SK-N-MC (cell line): ENCODE results near the gene AGRN.
"Not testable (repeated sequence)": the region's sequence is repeated elsewhere in the genome, so short reads cannot be mapped to it uniquely, and the experiment has no call there.

Experiments used
- DNase-seq: peaks from one replicate; pipeline ENCODE4 v3.0.0-alpha.2; 2011; ENCODE audit warnings: low read depth, low spot score
- H3K27ac ChIP-seq: fragments of 200-600 bp; sonication (generic); 2 replicates; pipeline ENCODE4 v1.5.1; 2016; ENCODE audit warnings: mixed run types
- H3K36me3 ChIP-seq: fragments of 200-600 bp; sonication (generic); 2 replicates; pipeline ENCODE4 v1.6.1; 2017; ENCODE audit warnings: antibody characterized with exemption, low read length, mixed read lengths; ENCODE audit not compliant: insufficient read depth
- H3K4me3 ChIP-seq: fragments of 200-600 bp; sonication (generic); 2 replicates; pipeline ENCODE4 v1.5.1; 2016
- H3K9ac ChIP-seq: fragments of 200-600 bp; sonication (generic); 2 replicates; pipeline ENCODE4 v1.8.0; 2017; ENCODE audit warnings: mixed run types, mixed read lengths; ENCODE audit not compliant: insufficient read length
- H3K9me3 ChIP-seq: fragments of 200-600 bp; sonication (generic); 2 replicates; pipeline ENCODE4 v1.6.1; 2017; ENCODE audit warnings: low read depth, mild to moderate bottlenecking, antibody characterized with exemption, low read length, moderate library complexity, mixed read lengths
- EZH2 ChIP-seq: fragments of 200-600 bp; sonication (generic); IDR thresholded peaks from one replicate; pipeline ENCODE4 v1.6.1; 2017; ENCODE audit warnings: antibody characterized with exemption
- FOXP2 ChIP-seq: optimal IDR thresholded peaks from 2 replicates; pipeline ENCODE3; 2011; ENCODE audit warnings: mild to moderate bottlenecking, moderate library complexity; ENCODE audit not compliant: insufficient read depth; ENCODE audit errors: extremely low read length, control extremely low read depth
- POLR2AphosphoS5 ChIP-seq: IDR thresholded peaks from 2 replicates; pipeline ENCODE4 v1.6.1; 2012; ENCODE audit warnings: mild to moderate bottlenecking, low read depth, low read length, borderline replicate concordance

The AGRN gene

DNA sequence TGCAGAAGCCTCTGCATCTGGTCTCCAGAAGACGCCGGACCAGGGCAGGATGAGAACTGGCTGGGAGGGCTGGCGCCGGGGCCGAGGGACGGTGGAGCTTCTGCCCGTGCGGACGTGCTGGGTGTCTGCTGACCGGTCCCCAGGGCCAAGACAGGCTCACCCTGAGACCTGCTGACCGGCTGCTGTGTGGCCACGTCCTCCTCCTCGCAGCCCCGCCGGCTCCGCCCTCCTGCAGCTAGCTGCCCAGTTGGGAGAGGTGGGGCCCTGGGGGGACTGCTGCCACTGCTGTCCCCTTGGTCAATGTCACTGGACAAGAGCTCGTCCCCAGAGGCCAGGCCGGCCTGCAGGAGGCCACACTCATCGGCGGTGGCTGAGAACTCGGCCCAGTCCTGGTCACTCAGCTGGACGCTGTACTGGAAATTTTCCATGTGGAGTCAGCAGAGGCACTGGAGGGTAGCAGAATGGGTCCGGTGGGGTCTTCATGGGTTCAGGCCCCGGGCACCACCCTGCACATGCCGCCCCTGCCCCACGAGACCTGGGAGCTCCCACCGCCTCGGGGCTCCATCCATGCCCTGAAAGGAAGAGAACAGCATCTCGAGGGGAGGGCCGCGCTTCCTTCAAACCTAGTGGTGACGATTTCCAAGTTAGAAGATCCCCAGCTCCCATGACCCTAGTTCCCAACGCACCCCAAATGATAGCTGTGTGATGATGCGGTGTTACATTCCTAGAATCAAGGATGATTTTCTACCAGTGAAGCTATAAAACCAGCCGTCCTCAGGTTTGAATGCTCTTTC, 39.1 kb upstream of the AGRN start:
- no peaks in the 10 kb centered on the region for H3K36me3 ChIP-seq
- H3K9ac ChIP-seq: no peak overlapping the region
- H3K27ac ChIP-seq: no peak overlapping the region
- no peak overlapping the region for H3K4me3 ChIP-seq
- H3K9me3 ChIP-seq: no peaks in the 10 kb centered on the region
- no peak for DNase-seq
- TF ChIP-seq POLR2AphosphoS5 (no peak), EZH2 (no peak), FOXP2 (no peak)

DNA sequence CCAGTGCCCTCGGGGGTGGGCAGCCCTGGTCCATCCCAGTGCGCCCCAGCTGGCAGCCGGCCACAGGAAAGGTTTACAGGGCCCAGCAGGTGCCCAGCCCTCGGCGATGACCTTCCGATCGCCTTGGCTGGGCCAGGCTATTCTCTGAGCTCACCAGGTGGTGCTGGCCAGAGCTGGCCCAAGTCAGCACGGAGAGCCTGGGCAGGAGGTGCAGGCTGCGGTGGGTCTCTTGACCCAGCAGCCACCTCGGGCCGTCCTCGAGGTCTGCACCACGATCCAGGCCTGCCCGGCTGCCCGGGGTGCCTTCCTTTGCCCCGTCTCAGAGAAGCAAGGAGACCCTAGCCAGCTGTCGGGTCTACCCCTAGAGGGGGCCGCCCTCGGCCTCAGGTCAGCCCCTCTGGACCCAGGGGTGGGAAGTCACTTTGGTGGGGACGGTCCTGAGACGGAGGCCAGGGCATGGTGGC, 38.4 kb upstream of the AGRN start:
- no peaks in the 10 kb centered on the region for H3K36me3 ChIP-seq
- H3K9me3 ChIP-seq: no peaks in the 10 kb centered on the region
- no peak overlapping the region for H3K4me3 ChIP-seq
- no peak for TF ChIP-seq EZH2
- TF ChIP-seq POLR2AphosphoS5: no peak
- TF ChIP-seq FOXP2: no peak
- no peak for DNase-seq
- no peak overlapping the region for H3K27ac ChIP-seq
- no peak overlapping the region for H3K9ac ChIP-seq

DNA sequence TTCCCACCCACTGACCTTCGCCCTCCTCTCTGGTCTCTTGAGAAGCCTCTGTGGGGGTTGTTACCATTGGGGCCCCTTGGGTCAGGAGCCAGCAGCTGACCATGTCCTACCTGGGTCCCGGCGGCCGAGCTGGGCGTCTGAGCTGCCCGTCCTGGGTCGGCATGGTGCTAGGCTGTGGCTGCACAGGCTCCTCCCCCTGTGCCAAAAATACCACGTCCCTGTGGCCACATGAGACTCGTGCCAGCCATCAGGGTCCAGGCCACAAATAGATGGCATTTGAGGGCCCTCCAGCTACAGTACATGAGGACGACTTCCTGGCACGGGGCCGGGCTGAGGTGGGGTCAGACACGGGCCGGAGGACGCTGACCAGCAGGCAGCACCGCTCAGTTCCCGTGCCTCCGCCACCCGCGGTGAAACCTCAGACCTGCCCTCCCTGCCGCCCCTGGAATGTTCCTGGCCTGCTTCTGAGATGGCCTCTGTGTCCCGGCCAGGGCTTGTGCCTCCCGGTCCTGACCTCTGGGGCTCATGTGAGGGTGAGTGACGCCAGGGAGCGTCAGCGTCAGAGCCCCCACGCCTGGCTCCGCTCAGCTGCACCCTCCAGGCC, 37.9 kb upstream of the AGRN start, which contains the start of gene PERM1:
PERM1 (minus strand) TSS at position 139 of the 604 bp plus-strand sequence. CDS start 1,064 bp downstream, outside the sequence.
- Histone ChIP-seq H3K27ac (no peak within 1 kb of the TSS), H3K36me3 (no peaks in the 10 kb centered on the region), H3K4me3 (no peak within 1 kb of the TSS), H3K9ac (no peak within 1 kb of the TSS), H3K9me3 (no peaks in the 10 kb centered on the region)
- DNase-seq: no peak
- TF ChIP-seq POLR2AphosphoS5: no peak
- TF ChIP-seq FOXP2: no peak
- TF ChIP-seq EZH2: no peak

DNA sequence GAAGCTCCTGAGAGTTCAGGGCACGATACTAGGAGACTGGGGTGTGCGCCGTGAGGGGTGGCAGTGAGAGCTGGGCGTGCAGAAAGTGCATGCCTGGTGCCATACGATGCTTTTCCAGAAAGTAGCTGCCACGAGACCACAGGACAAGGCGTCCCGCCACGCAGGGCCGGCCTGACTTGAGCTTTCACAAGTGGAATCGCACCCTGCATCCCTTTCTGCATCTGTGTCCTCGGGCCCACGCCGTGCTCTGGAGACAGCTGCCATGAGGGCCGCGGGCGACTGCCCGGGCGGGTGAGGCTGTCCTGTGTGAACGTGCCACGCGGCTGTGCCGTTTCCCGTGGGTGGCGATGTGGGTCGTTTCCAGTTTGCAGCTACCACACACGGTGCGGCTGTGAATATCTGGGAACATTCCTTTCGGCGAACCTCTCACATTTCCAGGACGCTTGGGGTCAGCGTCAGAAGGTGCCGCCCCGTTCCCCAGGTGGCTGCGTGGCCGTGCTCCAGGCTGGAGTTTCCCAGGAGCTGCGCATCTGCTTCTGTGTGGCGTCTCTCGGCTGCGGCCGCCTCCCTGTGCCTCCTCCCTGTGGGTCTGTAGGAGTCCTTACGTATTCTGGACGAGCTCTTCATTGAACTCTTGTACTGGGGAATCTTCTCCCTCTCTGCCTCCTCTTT, 37.0 kb upstream of the AGRN start:
- Histone ChIP-seq H3K4me3 (no peak overlapping the region), H3K36me3 (no peaks in the 10 kb centered on the region), H3K9me3 (no peaks in the 10 kb centered on the region), H3K27ac (no peak overlapping the region), H3K9ac (no peak overlapping the region)
- no peak for DNase-seq
- TF ChIP-seq FOXP2 (no peak), POLR2AphosphoS5 (no peak)

DNA sequence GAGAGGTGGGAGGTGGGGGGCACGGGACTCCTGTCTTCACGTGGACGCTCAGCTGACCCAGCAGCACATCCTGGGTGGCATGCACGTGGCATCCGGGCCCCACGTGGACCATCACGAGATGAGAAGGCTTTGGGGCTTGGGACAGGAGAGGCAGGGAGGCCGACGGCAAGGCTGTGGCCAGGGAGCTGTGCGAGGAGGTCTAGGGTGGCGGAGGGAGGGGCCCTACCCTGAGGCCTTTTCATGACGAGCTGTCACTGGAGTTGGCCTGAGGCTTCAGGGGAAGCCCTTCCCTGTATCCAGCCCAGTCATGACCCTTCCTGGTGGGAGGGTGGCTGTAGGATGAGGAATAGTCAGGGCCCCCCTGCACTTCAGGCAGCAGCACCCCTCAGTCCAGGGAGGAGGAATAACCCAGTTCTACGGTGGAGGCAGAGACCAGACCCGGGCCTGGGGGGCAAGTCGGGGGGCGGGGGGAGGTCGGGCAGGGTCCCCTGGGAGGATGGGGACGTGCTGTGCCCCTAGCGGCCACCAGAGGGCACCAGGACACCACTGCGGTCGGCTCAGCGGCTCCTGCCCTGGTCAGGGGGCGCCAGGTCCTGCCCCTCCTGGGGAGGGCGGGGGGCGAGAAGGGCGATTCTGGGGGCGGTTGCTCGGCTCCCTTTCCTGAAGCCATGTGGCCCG, 36.0 kb upstream of the AGRN start:
- H3K4me3 ChIP-seq: no peak overlapping the region; the same call in 1 of the 2 replicates

DNA sequence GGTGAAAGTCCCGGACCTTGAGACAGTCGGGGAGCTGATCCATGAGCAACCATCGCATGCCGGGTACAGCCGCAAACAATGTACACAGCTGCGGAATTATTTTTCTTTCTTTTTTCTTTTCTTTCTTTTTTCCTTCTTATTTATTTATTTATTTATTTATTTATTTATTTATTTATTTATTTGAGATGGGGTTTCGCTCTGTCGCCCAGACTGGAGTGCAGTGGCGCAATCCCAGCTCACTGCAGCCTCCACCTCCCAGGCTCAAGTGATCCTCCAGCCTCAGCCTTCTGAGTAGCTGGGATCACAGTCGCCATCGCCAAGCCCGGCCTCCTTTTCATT, 35.5 kb upstream of the AGRN start:
- TF ChIP-seq FOXP2 (no peak), EZH2 (no peak), POLR2AphosphoS5 (no peak)
- no peak for DNase-seq
- Histone ChIP-seq H3K9me3 (no peaks in the 10 kb centered on the region), H3K27ac (no peak overlapping the region), H3K4me3 (no peak overlapping the region; the same call in 1 of the 2 replicates), H3K36me3 (no peaks in the 10 kb centered on the region), H3K9ac (no peak overlapping the region)

More for the DNA sequence above, 36.0 kb upstream of the AGRN start:
- H3K27ac ChIP-seq: no peak overlapping the region
- H3K9me3 ChIP-seq: no peaks in the 10 kb centered on the region
- no peak for DNase-seq
- no peak overlapping the region for H3K9ac ChIP-seq
- H3K36me3 ChIP-seq: no peaks in the 10 kb centered on the region
- TF ChIP-seq EZH2: no peak
- TF ChIP-seq POLR2AphosphoS5: no peak
- TF ChIP-seq FOXP2: no peak

DNA sequence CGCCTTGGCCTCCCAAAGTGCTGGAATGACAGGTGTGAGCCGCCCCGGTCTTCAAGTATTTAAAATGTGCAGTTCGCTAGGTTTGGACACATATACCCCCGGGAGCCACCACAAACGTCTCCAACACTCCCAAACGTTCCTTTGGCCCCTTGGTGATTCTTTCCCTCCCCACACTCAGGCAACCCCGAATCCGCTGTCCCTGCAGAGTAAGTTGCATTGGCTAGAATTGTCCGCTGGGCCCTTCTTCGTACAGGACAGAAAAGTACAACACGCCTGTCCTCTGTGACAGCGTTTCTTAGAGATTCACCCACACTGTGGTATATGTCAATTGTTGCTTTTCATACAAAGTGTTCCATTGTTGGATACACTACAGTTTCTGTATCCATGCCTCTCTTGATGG, 34.8 kb upstream of the AGRN start:
- DNase-seq: no peak
- no peak overlapping the region for H3K4me3 ChIP-seq
- no peaks in the 10 kb centered on the region for H3K36me3 ChIP-seq
- no peak overlapping the region for H3K27ac ChIP-seq
- no peak overlapping the region for H3K9ac ChIP-seq
- H3K9me3 ChIP-seq: no peaks in the 10 kb centered on the region
- TF ChIP-seq EZH2: no peak

DNA sequence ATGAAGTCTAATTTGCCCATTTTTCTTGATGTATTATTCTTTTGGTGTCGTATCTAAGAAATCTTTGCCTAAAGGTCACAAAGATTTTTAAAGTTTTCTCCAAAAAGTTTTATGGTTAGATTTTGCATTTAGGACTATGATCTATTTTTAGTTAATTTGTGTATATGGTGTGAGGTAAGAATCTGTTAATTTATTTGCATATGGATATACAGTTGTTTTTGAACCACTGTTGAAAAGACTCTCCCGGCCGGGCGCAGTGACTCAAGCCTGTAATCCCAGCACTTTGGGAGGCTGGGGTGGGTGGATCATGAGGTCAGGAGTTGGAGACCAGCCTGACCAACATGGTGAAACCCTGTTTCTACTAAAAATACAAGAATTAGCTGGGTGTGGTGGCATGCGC, 31.9 kb upstream of the AGRN start:
- not testable (repeated sequence) for H3K27ac ChIP-seq, H3K4me3 ChIP-seq, H3K9me3 ChIP-seq, H3K9ac ChIP-seq, H3K36me3 ChIP-seq, DNase-seq

DNA sequence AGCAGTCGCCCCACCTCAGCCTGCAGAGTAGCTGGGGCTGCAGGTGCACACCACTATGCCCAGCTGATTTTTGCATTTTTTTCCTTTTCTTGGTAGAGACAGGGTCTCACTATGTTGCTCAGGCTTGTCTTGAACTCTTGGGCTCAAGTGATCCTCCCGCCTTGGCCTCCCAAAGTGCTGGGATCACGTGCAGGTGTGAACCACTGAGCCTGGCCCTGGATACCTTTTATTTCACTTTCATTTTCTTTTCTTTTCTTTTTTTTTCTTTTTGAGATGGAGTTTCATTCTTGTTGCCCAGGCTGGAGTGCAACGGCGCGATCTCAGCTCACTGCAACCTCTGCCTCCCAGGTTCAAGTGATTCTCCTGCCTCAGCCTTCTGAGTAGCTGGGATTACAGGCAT, 28.6 kb upstream of the AGRN start:
- H3K4me3 ChIP-seq, H3K36me3 ChIP-seq, H3K27ac ChIP-seq, DNase-seq, H3K9me3 ChIP-seq, H3K9ac ChIP-seq: not testable (repeated sequence)
